Measurements from ENCODE around the gene RABGAP1L. TPM values are rescaled to one million over a fixed set of nuclear protein-coding genes. Genes with fewer than 3 reads are reported as not detected.

Gene RABGAP1L
- total and polyA plus RNA-seq, 2 of the 8 experiments (the other 6 are each of a cell fraction or from before 2014, with no cell fraction given), result 33.3 to 156 TPM

GRCh38 chr1:174884038-174884437 is 724.7 kb downstream of the RABGAP1L start:
- Histone ChIP-seq H2BK5ac (ENCODE audit: low read depth, low read length) (no peak overlapping the region), H3K79me2 (ENCODE audit: control insufficient read depth in 1 of 2, insufficient read depth in 2 of 2, low read length in 2 of 2) (peaks cover 24 to 98% of the 10 kb centered on the region in 2 experiments), H3K14ac (ENCODE audit: insufficient read length) (no peak overlapping the region), H2AFZ (ENCODE audit: low read length) (no peak overlapping the region), H3K4me3 (ENCODE audit: extremely low read depth in 1 of 4, insufficient read depth in 2 of 4, low read depth in 3 of 4, low read length in 4 of 4) (no peak overlapping the region), H3K79me1 (ENCODE audit: low read depth, low read length) (0 out of 2 replicates have a peak, but pooled peaks cover 3% of the 10 kb centered on the region), H3K27ac (ENCODE audit: low read depth, low read length) (no peak overlapping the region), H2BK20ac (ENCODE audit: low read length) (no peak overlapping the region), H3K4me2 (ENCODE audit: insufficient read depth in 1 of 2, low read depth in 2 of 2, low read length in 2 of 2) (no peak overlapping the region), H3K18ac (ENCODE audit: extremely low read depth, low read length) (no peak overlapping the region), H2BK120ac (replicated peaks; ENCODE audit: low read depth, low read length) (no peak overlapping the region), H4K91ac (replicated peaks; ENCODE audit: insufficient read length, low read length) (no peak overlapping the region), H3K23ac (ENCODE audit: insufficient read length) (no peak overlapping the region), H3K9ac (replicated peaks in 1 of 4; ENCODE audit: extremely low read depth in 1 of 4, low read depth in 3 of 4, low read length in 3 of 4) (no peak overlapping the region), H2AK5ac (ENCODE audit: low read depth, low read length) (no peak overlapping the region), H3K4ac (replicated peaks; ENCODE audit: insufficient read length, low read depth, low read length) (no peak overlapping the region), H3K9me3 (ENCODE audit: insufficient read depth in 2 of 2, low read depth in 1 of 2, low read length in 1 of 2) (no peaks in the 10 kb centered on the region), H4K20me1 (replicated peaks in 1 of 2; ENCODE audit: control insufficient read depth in 1 of 2, insufficient read depth in 2 of 2, low read length in 2 of 2) (peaks cover 5 to 11% of the 10 kb centered on the region in 2 experiments), H3K4me1 (replicated peaks in 1 of 4; ENCODE audit: control insufficient read depth in 3 of 4, insufficient read depth in 4 of 4, low read length in 3 of 4) (peaks cover 0 to 6% (median 2%) of the 10 kb centered on the region in 4 experiments; a peak in 2 of 7 replicates), H3K56ac (replicated peaks; ENCODE audit: insufficient read length, low read depth, low read length) (no peak overlapping the region), H4K5ac (ENCODE audit: insufficient read length, low read depth, low read length) (no peak overlapping the region), H3K27me3 (replicated peaks in 1 of 4; ENCODE audit: control insufficient read depth in 3 of 4, extremely low read depth in 1 of 4, insufficient read depth in 3 of 4, low read length in 3 of 4) (no peaks in the 10 kb centered on the region), H2BK12ac (ENCODE audit: low read depth, low read length) (no peak overlapping the region), H4K8ac (ENCODE audit: extremely low read depth, insufficient read depth, low read length) (no peak overlapping the region), H3K36me3 (ENCODE audit: control insufficient read depth in 2 of 4, insufficient read depth in 4 of 4, low read length in 3 of 4) (peaks cover 5 to 98% (median 44%) of the 10 kb centered on the region in 4 experiments), H3K23me2 (ENCODE audit: low read depth, low read length) (no peaks in the 10 kb centered on the region), H2BK15ac (ENCODE audit: low read length) (no peak overlapping the region)
- WGBS, 2 experiments (ENCODE audit: extremely low coverage in 1 of 2, insufficient coverage in 1 of 2, insufficient read length in 1 of 2, insufficient replicate concordance in 2 of 2, low coverage in 1 of 2, low lambda C conversion rate in 2 of 2, missing lambda C conversion rate in 1 of 2), result 98% methylated on average over 3 of the region's 3 CpGs; no CpG with 5 or more reads in 1 of the 2 experiments
- DNase-seq (ENCODE audit: low read depth in 1 of 2, low spot score in 2 of 2) (no peak), FAIRE-seq (peak; percentile 36)
- ChIA-PET POLR2A (ENCODE audit: partially characterized antibody) (interaction anchor here (0.9 to 1.9 kb wide), 9 partner anchors 9 to 137 kb away, joined by 3 to 12 read pairs (median 3); no protein-coding TSS in a partner anchor), CTCF (ENCODE audit: partially characterized antibody) (interaction anchor here (0.9 to 4.5 kb wide), 7 partner anchors 9 to 102 kb away, joined by 3 to 21 read pairs (median 3); no protein-coding TSS in a partner anchor)
- TF ChIP-seq CHD2 (IDR thresholded peaks at IDR 0.05; ENCODE audit: low read length) (no peak), SP4 (IDR thresholded peaks at IDR 0.05; ENCODE audit: low read length) (no peak), SAP30 (IDR thresholded peaks at IDR 0.05; ENCODE audit: insufficient read depth, insufficient replicate concordance, low read length) (no peak), GABPA (IDR thresholded peaks at IDR 0.05; ENCODE audit: borderline replicate concordance, insufficient read depth, low read length) (no peak), CTCF (IDR thresholded peaks at IDR 0.05; ENCODE audit: control extremely low read depth in 1 of 3, insufficient read depth in 1 of 3, low read depth in 1 of 3, low read length in 3 of 3) (no peak), KDM1A (IDR thresholded peaks at IDR 0.05; ENCODE audit: borderline replicate concordance, low read length) (no peak), ASH2L (IDR thresholded peaks at IDR 0.05; ENCODE audit: low read length) (no peak), TAF7 (optimal IDR thresholded peaks at IDR 0.05; ENCODE audit: borderline replicate concordance, low read depth, low read length) (no peak)
- TF ChIP-seq, protein P1, sequence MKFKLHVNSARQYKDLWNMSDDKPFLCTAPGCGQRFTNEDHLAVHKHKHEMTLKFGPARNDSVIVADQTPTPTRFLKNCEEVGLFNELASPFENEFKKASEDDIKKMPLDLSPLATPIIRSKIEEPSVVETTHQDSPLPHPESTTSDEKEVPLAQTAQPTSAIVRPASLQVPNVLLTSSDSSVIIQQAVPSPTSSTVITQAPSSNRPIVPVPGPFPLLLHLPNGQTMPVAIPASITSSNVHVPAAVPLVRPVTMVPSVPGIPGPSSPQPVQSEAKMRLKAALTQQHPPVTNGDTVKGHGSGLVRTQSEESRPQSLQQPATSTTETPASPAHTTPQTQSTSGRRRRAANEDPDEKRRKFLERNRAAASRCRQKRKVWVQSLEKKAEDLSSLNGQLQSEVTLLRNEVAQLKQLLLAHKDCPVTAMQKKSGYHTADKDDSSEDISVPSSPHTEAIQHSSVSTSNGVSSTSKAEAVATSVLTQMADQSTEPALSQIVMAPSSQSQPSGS (IDR thresholded peaks at IDR 0.05; ENCODE audit: low read length), result no peak

Measured in H1 (cell line).